Measurements from ENCODE around the gene UFD1. TPM values are rescaled to one million over a fixed set of nuclear protein-coding genes. Genes with fewer than 3 reads are reported as not detected.

Gene UFD1
- total RNA-seq, 2 experiments from 2014 or later = 68.5 to 77.4 TPM

DNA sequence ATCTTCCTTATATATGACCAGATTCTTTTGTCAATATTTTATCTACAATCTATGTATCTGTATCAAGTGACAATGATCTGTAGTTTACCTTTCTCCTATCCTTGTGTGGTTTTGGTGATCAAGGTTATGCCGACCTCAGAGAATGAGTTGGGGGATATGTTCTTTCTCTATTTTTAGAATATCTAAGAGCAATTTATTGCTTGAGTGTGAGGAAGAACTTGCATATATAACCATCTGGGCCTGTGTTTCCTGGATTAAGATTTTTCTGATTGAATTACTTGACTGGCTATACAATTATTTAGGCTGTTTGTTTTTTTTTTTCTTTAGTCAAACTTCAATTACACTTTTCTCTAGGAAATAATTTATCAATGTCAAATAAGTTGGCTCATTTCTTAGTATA lies 17.5 kb downstream of the UFD1 start:
- ChIA-PET CTCF (no interaction called here), POLR2A (no interaction called here)
- intact Hi-C loops (cut with DNase I, micrococcal nuclease) = no loop called here
- no peak overlapping the region for H3K4me3 ChIP-seq (ENCODE audit: low read length)
- H3K36me3 Mint-ChIP-seq (ENCODE audit: low read depth) = peaks cover 74% of the 10 kb centered on the region
- TF ChIP-seq, protein P1, sequence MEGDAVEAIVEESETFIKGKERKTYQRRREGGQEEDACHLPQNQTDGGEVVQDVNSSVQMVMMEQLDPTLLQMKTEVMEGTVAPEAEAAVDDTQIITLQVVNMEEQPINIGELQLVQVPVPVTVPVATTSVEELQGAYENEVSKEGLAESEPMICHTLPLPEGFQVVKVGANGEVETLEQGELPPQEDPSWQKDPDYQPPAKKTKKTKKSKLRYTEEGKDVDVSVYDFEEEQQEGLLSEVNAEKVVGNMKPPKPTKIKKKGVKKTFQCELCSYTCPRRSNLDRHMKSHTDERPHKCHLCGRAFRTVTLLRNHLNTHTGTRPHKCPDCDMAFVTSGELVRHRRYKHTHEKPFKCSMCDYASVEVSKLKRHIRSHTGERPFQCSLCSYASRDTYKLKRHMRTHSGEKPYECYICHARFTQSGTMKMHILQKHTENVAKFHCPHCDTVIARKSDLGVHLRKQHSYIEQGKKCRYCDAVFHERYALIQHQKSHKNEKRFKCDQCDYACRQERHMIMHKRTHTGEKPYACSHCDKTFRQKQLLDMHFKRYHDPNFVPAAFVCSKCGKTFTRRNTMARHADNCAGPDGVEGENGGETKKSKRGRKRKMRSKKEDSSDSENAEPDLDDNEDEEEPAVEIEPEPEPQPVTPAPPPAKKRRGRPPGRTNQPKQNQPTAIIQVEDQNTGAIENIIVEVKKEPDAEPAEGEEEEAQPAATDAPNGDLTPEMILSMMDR (IDR thresholded peaks at IDR 0.05) = no peak
- H3K36me3 ChIP-seq (ENCODE audit: insufficient read depth, low read length) = peaks cover 67% of the 10 kb centered on the region
- H3K9me3 Mint-ChIP-seq = no peaks in the 10 kb centered on the region
- H3K9me3 ChIP-seq (ENCODE audit: control insufficient read depth in 1 of 2, insufficient read depth in 1 of 2, low read length in 2 of 2) = no peaks in the 10 kb centered on the region
- no peaks in the 10 kb centered on the region for H3K27me3 ChIP-seq (ENCODE audit: control insufficient read depth in 1 of 2, insufficient read depth in 2 of 2, low read length in 2 of 2)
- no peak overlapping the region for H3K4me3 Mint-ChIP-seq
- no peak for DNase-seq
- peaks cover 4% of the 10 kb centered on the region for H3K4me1 ChIP-seq (ENCODE audit: insufficient read depth, low read length)
- no peaks in the 10 kb centered on the region for H3K4me1 Mint-ChIP-seq (ENCODE audit: low read depth)
- no peak overlapping the region for H3K27ac ChIP-seq (ENCODE audit: low read depth in 1 of 2, low read length in 2 of 2)
- H3K27me3 Mint-ChIP-seq = no peaks in the 10 kb centered on the region
- H3K27ac Mint-ChIP-seq = no peak overlapping the region
- ATAC-seq (ENCODE audit: poor library complexity) = no peak

DNA sequence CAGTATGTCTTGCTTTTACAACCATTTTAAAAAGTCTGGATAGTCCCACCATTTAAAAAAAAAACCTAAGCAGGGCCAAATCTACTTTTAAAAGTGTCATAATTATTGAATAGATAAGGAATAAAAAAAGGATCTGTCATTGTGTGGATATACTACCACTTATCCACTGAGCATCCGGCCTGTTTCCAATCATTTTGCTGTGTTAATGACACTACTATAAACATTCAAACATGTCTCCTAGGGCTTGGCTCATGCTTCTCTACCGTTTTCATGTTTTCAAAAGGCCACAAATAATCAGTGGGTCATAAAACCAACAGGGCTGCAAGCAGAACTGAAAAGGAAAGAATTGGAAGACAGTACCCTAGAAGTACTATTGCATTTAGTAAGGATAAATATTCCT lies 19.0 kb downstream of the UFD1 start:
- POLR2A ChIA-PET = no interaction called here
- DNase-seq (no peak), ATAC-seq (ENCODE audit: poor library complexity) (no peak)
- no peak overlapping the region for H3K27ac Mint-ChIP-seq
- H3K4me1 Mint-ChIP-seq (ENCODE audit: low read depth) = no peaks in the 10 kb centered on the region
- H3K27me3 Mint-ChIP-seq = no peaks in the 10 kb centered on the region
- Histone ChIP-seq H3K36me3 (ENCODE audit: insufficient read depth, low read length) (peaks cover 67% of the 10 kb centered on the region), H3K9me3 (ENCODE audit: control insufficient read depth in 1 of 2, insufficient read depth in 1 of 2, low read length in 2 of 2) (no peaks in the 10 kb centered on the region), H3K27me3 (ENCODE audit: control insufficient read depth in 1 of 2, insufficient read depth in 2 of 2, low read length in 2 of 2) (no peaks in the 10 kb centered on the region), H3K27ac (ENCODE audit: low read depth in 1 of 2, low read length in 2 of 2) (no peak overlapping the region), H3K4me1 (ENCODE audit: insufficient read depth, low read length) (peaks cover 4% of the 10 kb centered on the region), H3K4me3 (ENCODE audit: low read length) (no peak overlapping the region)
- H3K9me3 Mint-ChIP-seq = no peaks in the 10 kb centered on the region
- CTCF ChIA-PET = interaction anchor here (0.6 to 0.9 kb wide), 2 partner anchors 15 to 264 kb away, joined by 3 read pairs; no protein-coding TSS in a partner anchor
- TF ChIP-seq, protein P1 (IDR thresholded peaks at IDR 0.05) = no peak
- intact Hi-C loops (cut with DNase I, micrococcal nuclease) = no loop called here
- peaks cover 74% of the 10 kb centered on the region for H3K36me3 Mint-ChIP-seq (ENCODE audit: low read depth)
- no peak overlapping the region for H3K4me3 Mint-ChIP-seq

DNA sequence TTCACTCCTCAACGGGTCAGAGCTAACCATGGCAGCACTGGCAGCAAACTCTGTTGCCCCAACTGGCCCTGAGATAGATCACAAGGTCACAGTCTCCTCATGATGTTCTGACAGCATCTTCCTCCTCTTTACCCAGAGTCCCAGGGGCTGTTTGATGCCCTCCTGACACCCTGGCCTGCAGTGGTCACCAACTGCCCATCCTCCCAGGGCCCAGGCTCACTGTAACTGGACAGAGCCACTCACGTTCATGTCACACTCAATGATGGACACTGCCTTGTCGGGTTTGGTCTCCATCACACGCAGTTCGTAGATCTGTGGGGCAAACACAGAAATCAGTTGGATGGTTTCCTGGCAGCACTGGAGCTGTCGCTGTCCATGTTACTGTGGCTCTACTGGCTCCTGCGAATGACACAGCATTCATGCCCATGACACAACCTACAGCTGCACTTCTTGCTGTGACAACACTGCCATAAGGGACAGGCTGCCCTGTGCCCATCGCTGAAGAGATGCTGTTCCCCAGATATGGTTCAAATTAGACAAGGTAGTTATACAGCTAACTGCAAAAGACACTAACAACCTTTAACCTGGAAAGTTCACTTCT lies 21.1 kb downstream of the UFD1 start:
- intact Hi-C loops (cut with DNase I, micrococcal nuclease) = no loop called here
- H3K4me1 Mint-ChIP-seq (ENCODE audit: low read depth) = no peaks in the 10 kb centered on the region
- TF ChIP-seq, protein P1 (IDR thresholded peaks at IDR 0.05) = no peak
- Histone ChIP-seq H3K27ac (ENCODE audit: low read depth in 1 of 2, low read length in 2 of 2) (no peak overlapping the region), H3K36me3 (ENCODE audit: insufficient read depth, low read length) (peaks cover 70% of the 10 kb centered on the region), H3K9me3 (ENCODE audit: control insufficient read depth in 1 of 2, insufficient read depth in 1 of 2, low read length in 2 of 2) (no peaks in the 10 kb centered on the region), H3K4me3 (ENCODE audit: low read length) (no peak overlapping the region), H3K4me1 (ENCODE audit: insufficient read depth, low read length) (no peaks in the 10 kb centered on the region), H3K27me3 (ENCODE audit: control insufficient read depth in 1 of 2, insufficient read depth in 2 of 2, low read length in 2 of 2) (no peaks in the 10 kb centered on the region)
- no peak overlapping the region for H3K4me3 Mint-ChIP-seq
- H3K9me3 Mint-ChIP-seq = no peaks in the 10 kb centered on the region
- DNase-seq (no peak), ATAC-seq (ENCODE audit: poor library complexity) (no peak)
- H3K27me3 Mint-ChIP-seq = no peaks in the 10 kb centered on the region
- H3K36me3 Mint-ChIP-seq (ENCODE audit: low read depth) = peaks cover 76% of the 10 kb centered on the region
- CTCF ChIA-PET = no interaction called here
- POLR2A ChIA-PET = interaction anchor here (0.6 kb wide), 1 partner anchor 283 kb away, joined by 3 read pairs; no protein-coding TSS in a partner anchor
- no peak overlapping the region for H3K27ac Mint-ChIP-seq

Data from CD4-positive, alpha-beta T cell (primary cell).